HG03064 (cell line): ENCODE data around the gene SCN2B.

ENCODE experiments used
- ATAC-seq: cut with Tn5 transposase; IDR thresholded peaks from one replicate; pipeline ENCODE4 v1.9.1; 2021; ENCODE audit warnings: low read depth; ENCODE audit not compliant: unreplicated experiment

SCN2B gene

GRCh38 chr11:118136341-118136740 lies 40.1 kb downstream of the SCN2B start:
- ATAC-seq: no peak

- no peak for ATAC-seq
These were observed 40.7 kb downstream of the SCN2B start for GRCh38 chr11:118135796-118136165.

GRCh38 chr11:118135051-118135795 lies 41.2 kb downstream of the SCN2B start:
- ATAC-seq: no peak

- no peak for ATAC-seq
These were observed 42.6 kb downstream of the SCN2B start for GRCh38 chr11:118133816-118134215.

- ATAC-seq: no peak
These were observed 43.9 kb downstream of the SCN2B start for GRCh38 chr11:118132385-118133151.

- no peak for ATAC-seq
These were observed 46.8 kb downstream of the SCN2B start for GRCh38 chr11:118129471-118130172.

GRCh38 chr11:118128721-118129470 lies 47.5 kb downstream of the SCN2B start:
- ATAC-seq: no peak

GRCh38 chr11:118128310-118128709 lies 48.1 kb downstream of the SCN2B start:
- no peak for ATAC-seq

GRCh38 chr11:118126082-118126838 lies 50.2 kb downstream of the SCN2B start:
- ATAC-seq: no peak

- ATAC-seq: no peak
These were observed 51.4 kb downstream of the SCN2B start for GRCh38 chr11:118124929-118125535.

GRCh38 chr11:118120793-118121192 lies 55.6 kb downstream of the SCN2B start:
- ATAC-seq: no peak

- no peak for ATAC-seq
These were observed 58.4 kb downstream of the SCN2B start for GRCh38 chr11:118117790-118118601.

GRCh38 chr11:118115048-118115447 lies 61.4 kb downstream of the SCN2B start:
- ATAC-seq: no peak

GRCh38 chr11:118114266-118114665 lies 62.2 kb downstream of the SCN2B start:
- ATAC-seq: no peak

GRCh38 chr11:118112711-118113430 lies 63.6 kb downstream of the SCN2B start:
- no peak for ATAC-seq
